ENCODE results near the gene ECE1.
A peak's percentile ranks its signal among the peaks of the same experiment; 100 is the strongest.

The ECE1 gene

GRCh38 chr1:21289700-21290545 is at the start of gene ECE1:
Gene ECE1, minus strand, starts transcription at chr1:21290463. Its CDS starts 49 bp downstream, at chr1:21290414.
- TF ChIP-seq TAF1 (IDR thresholded peaks at IDR 0.05; ENCODE audit: low read depth) (no peak), REST (IDR thresholded peaks at IDR 0.05; ENCODE audit: low read depth) (no peak), MAX (IDR thresholded peaks at IDR 0.05) (peak; percentile 64), ZBTB7A (IDR thresholded peaks at IDR 0.05; ENCODE audit: low read depth) (peak; percentile 88), EGR1 (IDR thresholded peaks at IDR 0.05) (peak; percentile 81)

- TF ChIP-seq TCF12 (IDR thresholded peaks at IDR 0.05; ENCODE audit: low read depth) = no peak
- TF ChIP-seq USF1 (IDR thresholded peaks at IDR 0.05) = no peak
- no peak for TF ChIP-seq ZBTB7A (IDR thresholded peaks at IDR 0.05; ENCODE audit: low read depth)
These were observed 49.3 kb upstream of the ECE1 start for GRCh38 chr1:21339356-21340229.

GRCh38 chr1:21338573-21339355 is 48.5 kb upstream of the ECE1 start:
- TF ChIP-seq NFIC (IDR thresholded peaks at IDR 0.05) (no peak), EP300 (IDR thresholded peaks at IDR 0.05; ENCODE audit: borderline replicate concordance) (no peak)

GRCh38 chr1:21337928-21338572 is 47.8 kb upstream of the ECE1 start:
- TF ChIP-seq CEBPB (IDR thresholded peaks at IDR 0.05) = peak; percentile 53; the same call in 1 of the 2 replicates
- no peak for TF ChIP-seq TCF12 (IDR thresholded peaks at IDR 0.05; ENCODE audit: low read depth)
- TF ChIP-seq NFIC (IDR thresholded peaks at IDR 0.05) = no peak
- no peak for TF ChIP-seq YY1 (IDR thresholded peaks at IDR 0.05; ENCODE audit: low read depth)

GRCh38 chr1:21337454-21337927 is 47.2 kb upstream of the ECE1 start:
- no peak for TF ChIP-seq CREB1 (IDR thresholded peaks at IDR 0.05; ENCODE audit: low read depth)
- peak; percentile 59; the same call in 1 of the 2 replicates for TF ChIP-seq REST (IDR thresholded peaks at IDR 0.05; ENCODE audit: low read depth)
- TF ChIP-seq EP300 (IDR thresholded peaks at IDR 0.05; ENCODE audit: borderline replicate concordance) = no peak

GRCh38 chr1:21337010-21337437 is 46.8 kb upstream of the ECE1 start:
- TF ChIP-seq CEBPB (IDR thresholded peaks at IDR 0.05) (no peak), TEAD4 (IDR thresholded peaks at IDR 0.05) (no peak), YY1 (IDR thresholded peaks at IDR 0.05; ENCODE audit: low read depth) (no peak), NFIC (IDR thresholded peaks at IDR 0.05) (no peak), TCF12 (IDR thresholded peaks at IDR 0.05; ENCODE audit: low read depth) (no peak), REST (IDR thresholded peaks at IDR 0.05; ENCODE audit: low read depth) (no peak), MAX (IDR thresholded peaks at IDR 0.05) (no peak), EGR1 (IDR thresholded peaks at IDR 0.05) (no peak), USF1 (IDR thresholded peaks at IDR 0.05) (no peak), FOXM1 (IDR thresholded peaks at IDR 0.05; ENCODE audit: borderline replicate concordance, low read depth) (no peak), EP300 (IDR thresholded peaks at IDR 0.05; ENCODE audit: borderline replicate concordance) (no peak), CREB1 (IDR thresholded peaks at IDR 0.05; ENCODE audit: low read depth) (no peak), ZBTB7A (IDR thresholded peaks at IDR 0.05; ENCODE audit: low read depth) (no peak), TAF1 (IDR thresholded peaks at IDR 0.05; ENCODE audit: low read depth) (no peak), RAD21 (IDR thresholded peaks at IDR 0.05; ENCODE audit: low read depth) (no peak)
